HG03196 (cell line): ENCODE results near the gene NID1.
"Not testable (repeated sequence)": the region's sequence is repeated elsewhere in the genome, so short reads cannot be mapped to it uniquely, and the experiment has no call there.

ENCODE experiments used
- ATAC-seq: cut with Tn5 transposase; IDR thresholded peaks from one replicate; pipeline ENCODE4 v1.9.1; 2021; ENCODE audit not compliant: unreplicated experiment

The NID1 gene

DNA sequence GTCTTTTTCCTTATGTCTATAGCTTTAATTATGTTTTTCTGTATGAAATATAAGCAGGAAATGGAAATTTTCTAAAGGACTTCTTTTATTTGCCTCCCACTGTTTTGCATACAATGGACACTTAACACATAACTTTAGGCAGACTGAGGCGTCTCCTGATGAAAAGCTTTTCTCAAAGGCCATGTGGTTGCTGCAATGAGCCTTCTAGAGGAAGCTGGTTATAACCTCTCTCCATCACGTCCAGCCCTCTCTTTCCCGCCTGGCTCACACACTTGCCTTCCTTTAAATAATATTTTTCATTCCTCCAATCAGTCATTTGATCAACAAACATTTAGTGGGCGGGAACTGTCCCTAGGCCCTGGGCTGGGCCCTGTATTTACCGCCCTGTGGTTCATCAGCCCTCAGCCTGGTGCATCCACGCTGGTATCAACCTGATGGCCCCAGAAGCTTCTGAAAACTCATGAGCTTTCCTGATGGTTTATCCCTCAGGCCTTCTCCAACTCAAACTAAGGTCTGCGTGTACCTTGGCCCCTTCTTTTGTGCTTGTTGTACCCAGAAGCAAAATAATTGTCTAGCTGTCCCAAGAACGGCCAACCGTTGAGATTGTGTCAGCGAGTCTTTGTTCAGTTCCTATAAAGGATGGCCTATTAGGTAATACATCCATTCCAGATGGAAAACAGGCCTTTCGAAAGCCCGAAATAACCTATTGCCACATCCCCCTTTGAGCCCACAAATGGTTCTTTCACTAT is 122.8 kb downstream of the NID1 start:
- no peak for ATAC-seq

DNA sequence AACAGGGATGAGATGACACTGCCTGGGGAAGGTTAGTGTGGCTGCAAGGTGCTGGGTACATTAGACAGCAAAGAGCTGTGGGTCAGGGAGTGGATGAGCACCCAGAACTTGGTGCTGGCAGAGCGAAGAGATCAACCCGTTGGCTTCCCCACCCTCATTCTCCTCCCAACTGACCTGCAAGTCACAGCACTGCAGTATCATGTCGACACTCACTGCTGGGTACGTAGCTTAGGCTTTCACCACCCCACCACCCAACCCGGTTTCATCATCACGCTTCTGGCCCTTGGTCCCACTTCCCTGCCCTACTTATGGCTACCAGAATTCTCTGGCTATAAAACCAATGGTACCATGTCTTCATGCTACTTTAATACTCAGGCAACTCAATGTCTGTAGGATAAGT is 124.6 kb downstream of the NID1 start:
- ATAC-seq: no peak

DNA sequence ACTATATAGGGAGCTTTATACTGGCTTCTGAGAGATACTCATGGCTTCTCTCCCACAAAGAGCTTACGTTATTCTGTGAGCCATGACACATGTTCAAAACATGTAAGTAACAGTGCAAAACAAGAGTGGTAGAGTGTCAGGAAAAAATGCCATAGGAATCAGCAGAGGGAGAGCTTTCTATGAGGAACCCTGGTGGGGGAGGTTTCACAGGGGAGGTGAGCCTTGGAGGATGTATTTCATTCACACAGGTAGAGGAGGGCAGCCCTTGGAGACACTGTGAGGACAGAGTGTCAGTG is 125.5 kb downstream of the NID1 start:
- no peak for ATAC-seq

DNA sequence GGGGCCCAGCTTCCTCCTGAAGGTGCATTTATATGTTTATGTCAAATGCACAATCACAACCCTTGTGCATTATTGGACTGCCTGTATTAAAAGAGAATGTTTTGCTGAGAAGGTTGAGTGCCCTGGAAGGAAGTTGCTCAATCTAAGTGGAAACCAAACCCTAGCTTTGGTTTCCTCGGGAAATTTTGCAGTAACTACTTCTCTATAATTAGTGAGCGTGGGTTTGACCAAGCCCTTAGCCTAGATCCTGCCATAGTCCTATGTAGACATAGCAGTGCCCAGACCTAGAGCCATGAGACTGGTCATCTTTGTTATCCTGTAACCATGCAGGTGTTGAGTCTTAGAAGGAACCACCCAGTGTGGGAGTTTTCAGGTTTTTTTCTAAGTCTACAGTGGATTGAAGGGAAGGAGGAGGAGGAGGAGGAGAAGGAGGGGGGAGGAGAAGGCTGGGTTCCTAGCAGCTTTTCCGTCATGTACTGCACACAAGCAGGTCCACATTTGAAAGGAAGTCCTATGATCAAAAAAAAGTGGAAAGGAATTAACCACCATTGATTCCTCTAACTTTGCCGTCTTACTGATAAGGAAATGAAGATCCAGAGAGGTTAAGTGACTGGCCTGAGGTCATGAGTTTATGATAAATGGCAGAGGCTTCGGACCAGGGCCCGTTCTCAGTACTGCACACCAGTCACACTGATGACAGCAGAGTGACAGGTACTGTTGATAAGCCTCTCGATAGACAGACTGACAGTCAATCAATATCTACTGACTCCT is 126.0 kb downstream of the NID1 start:
- ATAC-seq: no peak

DNA sequence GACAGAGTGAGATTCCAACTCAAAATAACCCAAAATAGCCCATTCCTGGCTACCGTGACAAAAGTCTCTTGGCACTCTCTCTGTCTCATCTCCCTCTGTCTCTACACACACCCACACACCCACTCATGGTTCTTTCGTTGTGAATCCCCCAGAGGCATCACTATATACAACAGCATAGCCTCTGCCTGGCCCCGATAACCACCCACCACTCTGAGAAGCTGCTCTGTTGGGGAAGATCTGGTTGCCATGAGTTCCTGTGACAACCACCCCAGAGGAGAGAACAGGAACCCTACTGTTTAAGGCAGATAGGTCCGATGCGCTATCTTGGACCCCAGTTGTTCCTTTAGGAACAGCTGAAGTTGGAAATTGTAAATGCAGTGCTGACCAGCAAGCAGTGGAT is 127.8 kb downstream of the NID1 start:
- no peak for ATAC-seq

DNA sequence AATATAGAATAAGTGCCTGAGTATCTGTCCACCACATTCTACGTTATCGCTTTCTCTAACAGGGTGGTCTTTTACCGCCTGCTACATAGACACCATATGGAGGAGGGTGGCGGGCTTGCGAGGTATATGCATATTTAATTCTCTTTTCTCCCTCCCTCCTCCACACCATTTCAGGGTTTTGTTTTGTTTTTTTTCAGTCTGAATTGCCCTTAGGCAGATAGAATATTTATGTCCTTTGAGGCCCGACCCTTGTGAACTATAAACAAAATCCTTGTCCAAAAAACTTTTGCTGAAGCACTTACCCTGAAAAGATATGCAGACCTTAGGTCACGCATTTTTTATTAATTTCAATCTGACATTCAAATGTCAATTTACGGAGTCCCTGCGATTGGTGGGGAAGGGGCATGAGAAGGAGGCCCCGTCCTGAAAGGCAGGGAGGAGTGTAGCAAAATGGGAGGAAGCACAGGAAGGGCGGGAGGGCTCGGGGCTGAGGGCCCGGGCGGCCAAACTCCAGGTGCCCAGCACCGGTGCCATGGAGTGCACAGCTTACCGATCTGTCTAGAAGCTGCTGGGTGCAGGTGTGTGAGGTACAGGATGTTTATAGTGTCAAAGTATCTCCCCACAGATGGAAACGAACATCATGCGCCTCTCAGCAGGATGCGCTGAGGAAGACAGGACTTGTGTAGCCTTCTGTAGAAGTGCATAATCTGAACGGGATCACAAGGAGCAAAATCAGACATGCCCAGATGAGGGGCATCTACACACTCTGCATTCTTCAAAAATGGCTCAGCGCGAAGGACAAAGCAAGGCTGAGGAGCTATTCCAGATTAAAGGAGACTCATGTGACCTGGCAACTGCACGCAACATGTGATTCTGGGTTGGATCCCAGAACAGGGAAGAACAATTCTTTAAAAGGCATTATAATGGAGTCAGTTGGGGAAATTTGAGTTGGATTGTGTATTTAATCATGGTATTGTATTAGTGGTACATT is 129.4 kb downstream of the NID1 start:
- no peak for ATAC-seq

DNA sequence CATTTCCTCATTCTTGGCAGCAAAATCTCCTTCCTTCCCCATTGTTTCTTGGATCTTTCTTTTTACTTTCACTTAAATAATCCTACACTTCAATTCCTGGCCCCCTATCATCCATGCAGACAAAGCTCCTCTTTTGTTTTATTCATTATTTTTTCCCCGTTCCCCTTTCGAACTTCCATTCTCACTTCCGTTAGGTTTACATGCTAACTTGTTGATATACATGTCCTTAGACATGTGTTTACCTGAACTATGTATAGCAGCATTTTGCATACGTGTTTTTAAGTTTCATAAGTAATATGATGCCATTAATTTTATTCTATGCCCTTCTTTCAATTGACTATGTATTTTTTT is 131.1 kb downstream of the NID1 start:
- no peak for ATAC-seq

DNA sequence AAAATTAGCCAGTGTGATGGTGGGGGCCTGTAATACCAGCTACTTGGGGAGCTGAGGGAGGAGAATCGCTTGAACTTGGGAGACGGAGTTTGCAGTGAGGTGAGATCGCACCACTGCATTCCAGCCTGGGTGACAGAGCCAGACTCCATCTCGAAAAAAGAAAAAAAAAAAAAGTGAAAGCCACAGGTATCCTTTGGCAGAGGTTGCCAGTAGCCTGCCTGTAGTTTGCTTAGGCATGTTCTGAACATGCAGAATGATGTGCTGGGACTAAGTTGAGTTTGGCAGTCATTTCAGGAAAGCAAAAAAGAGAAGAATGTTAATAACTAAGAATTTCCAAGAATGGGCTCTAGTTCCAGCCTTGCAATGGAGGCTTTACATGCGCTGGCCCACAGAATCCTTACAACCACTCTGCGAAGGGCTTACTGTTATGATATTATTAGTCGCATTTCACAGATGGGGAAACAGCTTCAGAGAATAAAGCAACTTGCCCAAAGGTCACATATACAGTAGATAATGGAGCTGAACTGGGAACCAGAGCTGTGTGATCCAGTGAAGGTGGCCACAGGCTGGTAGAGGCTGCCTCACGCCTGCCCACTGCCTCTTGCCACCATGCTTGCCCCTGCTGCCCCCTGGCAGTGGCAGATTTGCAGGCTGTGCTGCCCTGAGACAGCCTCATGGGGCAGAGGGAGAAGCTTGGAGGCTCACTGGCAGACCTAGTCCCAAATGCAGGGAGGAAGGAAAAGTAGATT is 131.7 kb downstream of the NID1 start:
- ATAC-seq: no peak

DNA sequence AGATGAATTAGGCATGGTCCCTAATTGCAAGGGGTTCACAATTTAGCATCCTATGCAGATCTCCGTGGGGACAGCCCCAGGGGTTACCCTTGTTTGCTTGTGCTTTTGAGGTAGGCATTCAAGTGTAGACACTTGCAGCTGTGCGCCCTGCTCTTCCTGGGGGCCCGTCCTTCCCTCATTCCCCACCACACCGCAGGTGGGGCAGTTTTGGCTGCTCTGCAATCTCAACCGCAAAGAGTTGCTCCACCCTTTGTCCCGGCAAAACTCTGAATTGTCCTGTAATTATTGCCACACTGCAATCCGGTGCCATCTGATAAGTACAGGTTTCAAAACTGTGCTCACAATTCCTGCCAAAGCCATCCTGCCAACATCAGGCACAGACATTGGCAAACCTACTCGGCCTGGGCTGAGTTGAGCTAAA is 132.8 kb downstream of the NID1 start:
- ATAC-seq: no peak

DNA sequence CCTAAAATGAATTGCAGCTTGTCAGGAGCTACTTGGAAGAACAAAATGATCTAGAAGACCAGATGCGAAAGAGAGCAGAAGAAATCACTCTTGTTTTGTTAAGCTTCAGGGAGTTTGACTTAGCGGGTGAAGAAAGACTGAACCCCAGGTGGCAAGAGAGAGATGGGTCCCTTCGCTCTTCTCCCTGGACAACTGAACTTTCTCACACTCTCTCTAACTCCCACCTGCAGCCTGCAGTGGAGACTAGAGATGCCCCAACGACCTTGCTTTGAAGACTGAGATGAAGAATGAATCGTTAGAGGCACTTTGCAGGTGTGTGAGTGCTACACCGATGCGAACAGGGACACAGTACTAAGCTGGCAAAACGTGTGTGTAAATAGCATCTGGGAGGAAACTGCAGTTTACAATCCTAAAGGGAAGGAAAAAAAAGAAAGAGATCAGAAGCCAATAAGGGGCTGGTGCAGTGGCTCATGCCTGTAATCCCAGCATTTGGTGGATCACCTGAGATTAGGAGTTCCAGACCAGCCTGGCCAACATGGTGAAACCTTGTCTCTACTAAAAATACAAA is 133.6 kb downstream of the NID1 start:
- ATAC-seq: no peak

DNA sequence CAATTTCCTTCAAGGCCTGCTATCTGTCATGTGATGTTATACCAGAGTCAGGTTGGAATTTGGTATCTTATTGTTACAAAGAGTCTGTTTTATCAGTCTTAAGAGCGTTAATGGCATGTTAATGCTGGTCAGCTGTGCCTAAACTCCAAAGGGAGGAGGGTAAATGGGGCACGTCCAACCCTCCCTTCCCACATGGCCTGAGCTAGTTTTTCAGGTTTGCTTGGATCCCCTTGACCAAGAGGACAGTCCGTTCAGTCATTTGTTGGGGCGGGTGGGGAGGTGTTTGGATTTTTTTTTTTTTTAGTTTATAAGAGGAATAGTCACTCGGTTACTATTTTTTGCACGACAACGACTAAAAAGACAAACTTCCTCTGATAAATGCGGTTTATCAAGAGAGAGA is 134.3 kb downstream of the NID1 start:
- no peak for ATAC-seq

DNA sequence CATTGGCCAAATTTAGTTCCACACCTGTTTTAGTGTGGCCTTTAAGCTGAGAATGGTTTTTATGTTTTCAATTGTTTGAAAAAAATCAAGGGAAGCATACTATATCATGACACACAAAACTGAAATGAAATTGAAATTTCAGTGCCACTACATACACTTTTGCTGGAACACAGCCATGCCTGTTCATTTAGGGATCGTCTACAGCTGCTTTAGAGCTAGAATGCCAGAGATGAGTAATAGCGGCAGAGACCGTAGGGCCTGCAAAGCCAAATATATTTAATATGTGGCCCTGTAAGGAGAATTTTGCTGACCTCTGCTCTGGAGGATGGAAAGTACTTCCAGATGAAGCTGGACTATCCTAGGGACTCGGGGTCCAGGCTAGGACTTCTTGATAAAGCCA is 135.7 kb downstream of the NID1 start:
- ATAC-seq: no peak

DNA sequence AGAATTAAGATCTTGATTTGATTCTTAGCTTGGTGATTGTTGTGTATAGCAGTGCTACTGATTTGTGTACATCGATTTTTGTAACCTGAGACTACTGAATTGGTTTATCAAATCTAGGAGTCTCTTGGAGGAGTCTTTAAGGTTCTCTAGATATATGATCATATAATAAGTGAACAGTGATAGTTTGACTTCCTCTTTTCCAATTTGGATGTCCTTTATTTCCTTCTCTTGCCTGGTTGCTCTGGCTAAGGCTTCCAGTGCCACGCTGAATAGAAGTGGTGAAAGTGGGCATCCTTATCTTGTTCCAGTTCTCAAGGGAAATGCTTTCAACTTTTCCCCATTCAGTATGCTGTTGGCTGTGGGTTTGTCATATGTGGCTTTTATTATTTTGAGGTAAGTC is 136.7 kb downstream of the NID1 start:
- ATAC-seq: no peak

DNA sequence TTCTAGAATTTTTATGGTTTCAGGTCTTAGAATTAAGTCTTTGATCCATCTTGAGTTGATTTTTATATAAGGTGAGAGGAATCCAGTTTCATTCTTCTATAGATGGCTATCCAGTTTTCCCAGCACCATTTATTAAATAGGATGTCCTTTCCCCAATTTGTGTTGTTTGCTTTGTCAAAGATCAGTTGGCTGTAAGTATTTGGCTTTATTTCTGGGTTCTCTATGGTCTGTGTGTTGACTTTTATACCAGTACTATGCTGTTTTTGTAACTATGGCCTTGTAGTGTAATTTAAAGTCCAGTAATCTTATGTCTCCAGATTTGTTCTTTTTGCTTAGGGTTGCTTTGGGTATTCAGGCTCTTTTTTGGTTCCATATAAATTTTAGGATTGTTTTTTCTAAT is 137.3 kb downstream of the NID1 start:
- ATAC-seq: not testable (repeated sequence)
